ENCODE measurements around the gene ZNF804B. TPM values are rescaled to one million over a fixed set of nuclear protein-coding genes. Genes with fewer than 3 reads are reported as not detected.

ZNF804B gene
- total RNA-seq, 2 donors from 2014 or later: not detected

DNA sequence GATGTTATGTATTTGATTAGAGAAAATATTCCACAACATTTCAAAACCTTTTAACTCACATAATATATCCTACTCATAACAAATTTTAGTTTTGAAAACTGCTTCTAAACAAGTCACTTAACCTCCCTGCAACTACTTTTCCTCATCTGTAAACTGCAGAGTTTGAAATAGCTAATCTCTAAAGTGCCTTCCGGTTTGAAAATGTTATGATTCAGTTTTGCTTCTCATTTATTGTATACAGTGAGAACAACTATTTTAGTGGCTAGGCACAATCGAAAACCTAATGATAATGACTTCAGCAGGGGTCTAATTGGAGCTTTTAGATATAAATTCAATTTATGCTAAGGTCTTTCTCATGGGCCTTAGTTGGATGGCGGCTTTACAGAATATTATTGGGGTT, 66.7 kb downstream of the ZNF804B start:
- H3K9me3 ChIP-seq: no peaks in the 10 kb centered on the region
- H3K4me3 ChIP-seq: no peak overlapping the region
- intact Hi-C loops (cut with DNase I): no loop called here
- no peaks in the 10 kb centered on the region for H3K4me1 ChIP-seq
- H3K27me3 ChIP-seq: no peaks in the 10 kb centered on the region
- H3K27ac ChIP-seq: no peak overlapping the region
- H3K9ac ChIP-seq (ENCODE audit: low read depth in 2 of 2, low read length in 2 of 2): no peak overlapping the region
- no peak for TF ChIP-seq CTCF (IDR thresholded peaks at IDR 0.05)
- DNase-seq: no peak
- no peaks in the 10 kb centered on the region for H3K36me3 ChIP-seq

GRCh38 chr7:88835147-88835728, 75.7 kb downstream of the ZNF804B start:
- no peak for DNase-seq
- peak; percentile 20 for TF ChIP-seq CTCF (IDR thresholded peaks at IDR 0.05)
- no peak overlapping the region for H3K9ac ChIP-seq (ENCODE audit: low read depth in 2 of 2, low read length in 2 of 2)
- H3K4me3 ChIP-seq: no peak overlapping the region
- no peak overlapping the region for H3K27ac ChIP-seq
- no peaks in the 10 kb centered on the region for H3K27me3 ChIP-seq
- H3K4me1 ChIP-seq: no peaks in the 10 kb centered on the region
- no peaks in the 10 kb centered on the region for H3K9me3 ChIP-seq
- no peaks in the 10 kb centered on the region for H3K36me3 ChIP-seq
- intact Hi-C loops (cut with DNase I): loop anchor here (10.0 kb wide), 1 partner anchor 590 kb away; no protein-coding TSS in a partner anchor

GRCh38 chr7:88842201-88842600, 82.7 kb downstream of the ZNF804B start:
- intact Hi-C loops (cut with DNase I): no loop called here
- Histone ChIP-seq H3K27me3 (no peaks in the 10 kb centered on the region), H3K27ac (no peak overlapping the region), H3K4me3 (no peak overlapping the region), H3K9ac (ENCODE audit: low read depth in 2 of 2, low read length in 2 of 2) (no peak overlapping the region), H3K4me1 (no peaks in the 10 kb centered on the region), H3K9me3 (no peaks in the 10 kb centered on the region), H3K36me3 (no peaks in the 10 kb centered on the region)
- no peak for DNase-seq
- no peak for TF ChIP-seq CTCF (IDR thresholded peaks at IDR 0.05)

GRCh38 chr7:88845091-88845490, 85.6 kb downstream of the ZNF804B start:
- H3K9ac ChIP-seq (ENCODE audit: low read depth in 2 of 2, low read length in 2 of 2): no peak overlapping the region
- H3K4me1 ChIP-seq: no peaks in the 10 kb centered on the region
- intact Hi-C loops (cut with DNase I): no loop called here
- no peaks in the 10 kb centered on the region for H3K27me3 ChIP-seq
- no peak for DNase-seq
- no peak overlapping the region for H3K27ac ChIP-seq
- no peak overlapping the region for H3K4me3 ChIP-seq
- no peak for TF ChIP-seq CTCF (IDR thresholded peaks at IDR 0.05)
- no peaks in the 10 kb centered on the region for H3K9me3 ChIP-seq
- H3K36me3 ChIP-seq: no peaks in the 10 kb centered on the region

- Histone ChIP-seq H3K27me3 (no peaks in the 10 kb centered on the region), H3K9me3 (no peaks in the 10 kb centered on the region), H3K4me3 (no peak overlapping the region), H3K4me1 (no peaks in the 10 kb centered on the region), H3K27ac (no peak overlapping the region), H3K9ac (ENCODE audit: low read depth in 2 of 2, low read length in 2 of 2) (no peak overlapping the region), H3K36me3 (no peaks in the 10 kb centered on the region)
- intact Hi-C loops (cut with DNase I): no loop called here
- TF ChIP-seq CTCF (IDR thresholded peaks at IDR 0.05): no peak
- DNase-seq: no peak
Measured at GRCh38 chr7:88851220-88851619, 91.7 kb downstream of the ZNF804B start.
